CD4-positive, alpha-beta T cell treated with Interleukin-4 for 1 hour (primary cell): Measurements from ENCODE around the gene APOL5.
"Not testable (repeated sequence)": the region's sequence is repeated elsewhere in the genome, so short reads cannot be mapped to it uniquely, and the experiment has no call there.

Source experiments
- DNase-seq, 2 donors: peaks; one replicate each; pipeline ENCODE4 v3.0.0-alpha.2; 2020 to 2022

Gene APOL5, protein sequence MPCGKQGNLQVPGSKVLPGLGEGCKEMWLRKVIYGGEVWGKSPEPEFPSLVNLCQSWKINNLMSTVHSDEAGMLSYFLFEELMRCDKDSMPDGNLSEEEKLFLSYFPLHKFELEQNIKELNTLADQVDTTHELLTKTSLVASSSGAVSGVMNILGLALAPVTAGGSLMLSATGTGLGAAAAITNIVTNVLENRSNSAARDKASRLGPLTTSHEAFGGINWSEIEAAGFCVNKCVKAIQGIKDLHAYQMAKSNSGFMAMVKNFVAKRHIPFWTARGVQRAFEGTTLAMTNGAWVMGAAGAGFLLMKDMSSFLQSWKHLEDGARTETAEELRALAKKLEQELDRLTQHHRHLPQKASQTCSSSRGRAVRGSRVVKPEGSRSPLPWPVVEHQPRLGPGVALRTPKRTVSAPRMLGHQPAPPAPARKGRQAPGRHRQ

DNA sequence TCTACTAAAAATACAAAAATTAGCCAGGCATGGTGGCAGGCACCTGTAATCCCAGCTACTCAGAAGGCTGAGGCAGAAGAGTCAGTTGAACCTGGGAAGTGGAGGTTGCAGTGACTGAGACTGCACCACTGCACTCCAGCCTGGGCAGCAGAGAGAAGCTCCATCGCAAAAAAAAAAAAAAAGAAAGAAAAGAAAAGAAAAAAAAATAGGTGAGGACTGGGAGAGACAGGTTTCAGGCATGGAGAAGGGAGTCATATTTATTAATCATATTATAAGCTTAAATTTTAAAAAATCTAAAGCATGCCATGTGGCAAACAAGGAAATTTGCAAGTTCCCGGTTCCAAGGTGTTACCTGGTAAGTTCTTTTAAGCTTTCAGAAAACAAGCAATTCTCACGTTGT is at the start of gene APOL5:
Gene APOL5 (plus strand): TSS at position 301 of the 400 bp plus-strand sequence. CDS start 0 bp downstream, at position 301.
- DNase-seq = no peak

DNA sequence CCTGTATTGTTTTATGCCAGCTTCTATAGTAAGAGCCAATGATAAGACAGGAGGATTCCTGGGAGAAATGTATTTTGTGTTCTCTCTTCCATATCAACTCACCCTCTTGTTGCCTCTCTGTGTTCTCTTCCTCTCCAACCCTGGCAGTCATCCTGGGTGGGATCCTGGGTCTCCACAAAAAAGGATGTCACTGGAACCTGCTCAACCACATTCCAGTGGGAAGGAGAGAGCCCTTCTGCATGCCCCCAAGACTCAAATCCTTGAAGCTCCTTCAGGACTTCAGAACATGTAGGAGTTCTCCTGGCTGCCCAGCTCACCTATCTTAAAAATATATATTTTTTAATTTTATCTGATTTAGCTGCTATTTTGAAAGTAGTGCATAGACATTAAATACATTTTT is 43.3 kb upstream of the APOL5 start:
- DNase-seq = no peak

DNA sequence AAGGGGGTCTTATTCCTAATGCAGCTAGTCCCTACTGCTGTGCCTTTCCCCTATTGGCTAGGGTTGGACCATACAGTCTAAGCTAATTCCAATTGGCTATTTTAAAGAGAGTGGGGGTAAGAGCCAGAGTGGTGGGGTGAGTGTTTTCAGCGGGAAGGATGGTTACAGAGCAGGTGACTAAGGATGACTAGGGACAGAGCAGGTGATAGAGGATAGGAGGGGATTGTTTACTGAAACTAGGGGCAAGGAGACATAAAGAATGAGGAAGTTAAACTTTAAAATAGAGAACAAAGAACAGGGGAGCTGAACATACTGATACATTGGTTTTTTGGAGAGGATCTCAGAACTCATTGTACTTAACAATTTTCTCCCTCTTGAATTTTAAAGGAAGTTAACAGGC is 41.6 kb upstream of the APOL5 start:
- not testable (repeated sequence) for DNase-seq

DNA sequence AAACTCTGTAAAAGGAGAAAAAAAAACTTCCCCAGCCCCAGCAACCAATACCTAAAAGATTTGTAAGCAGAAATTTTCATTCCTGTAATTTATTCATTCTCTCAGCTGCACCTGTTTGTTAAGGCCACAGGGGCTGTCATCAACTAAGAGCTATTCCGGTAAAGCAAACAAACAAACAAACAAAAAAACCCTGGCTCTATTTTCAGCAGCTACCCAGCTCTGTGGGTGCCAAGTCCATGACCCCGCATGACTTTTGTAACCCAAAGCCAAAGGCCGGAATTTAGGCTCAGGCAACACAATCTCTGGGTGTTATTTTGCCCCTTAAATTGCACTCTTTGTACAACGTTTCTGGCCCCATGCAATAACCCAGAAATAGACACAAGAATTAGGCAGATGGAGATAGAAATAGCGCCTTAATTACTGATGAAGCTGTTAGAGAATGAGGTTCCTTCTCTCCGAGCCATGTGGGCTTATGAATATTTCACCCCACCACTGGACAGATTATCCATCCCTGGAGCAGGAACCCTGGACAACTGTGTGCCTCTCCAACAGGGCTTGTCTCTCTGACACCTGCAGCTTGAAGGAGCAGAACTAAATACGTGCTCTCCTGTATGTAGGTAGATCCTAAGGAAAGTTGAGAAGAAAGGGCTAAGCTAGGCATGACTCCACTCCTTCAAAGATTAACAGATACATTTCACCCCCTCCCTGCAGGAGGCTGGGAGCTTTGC is 40.0 kb upstream of the APOL5 start:
- no peak for DNase-seq

DNA sequence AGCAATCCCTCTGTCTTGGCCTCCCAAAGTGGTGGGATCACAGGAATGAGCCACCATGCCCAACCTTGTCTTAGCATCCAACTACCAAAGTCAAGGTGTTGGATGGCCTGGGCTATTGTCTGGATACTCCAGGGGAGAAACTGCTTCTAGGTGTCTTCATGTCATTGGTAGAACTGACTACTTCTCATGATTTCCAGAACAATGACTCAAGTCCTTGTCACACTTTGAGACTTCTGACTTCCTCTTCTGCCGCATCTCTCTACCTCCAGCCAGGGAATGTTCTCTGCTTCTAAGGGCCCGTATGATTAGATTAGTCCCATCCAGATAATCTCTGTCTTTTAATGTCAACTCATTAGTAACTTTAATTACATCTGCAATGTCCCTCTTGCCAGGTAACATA is 38.8 kb upstream of the APOL5 start:
- DNase-seq = no peak

DNA sequence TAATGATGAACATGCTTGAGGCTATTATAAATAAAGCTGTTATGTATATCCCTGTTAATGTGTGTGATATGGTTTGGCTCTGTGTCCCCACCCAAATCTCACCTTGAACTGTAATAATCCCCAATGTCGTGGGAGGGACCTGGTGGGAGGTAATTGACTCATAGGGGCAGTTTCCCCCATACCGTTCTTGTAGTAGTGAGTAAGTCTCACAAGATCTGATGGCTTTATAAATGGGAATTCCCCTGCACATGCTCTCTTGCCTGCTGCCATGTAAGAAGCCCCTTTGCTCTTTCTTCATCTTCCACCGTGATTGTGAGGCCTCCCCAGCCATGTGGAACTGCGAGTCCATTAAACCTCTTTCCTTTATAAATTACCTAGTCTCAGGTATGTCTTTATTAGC is 38.2 kb upstream of the APOL5 start:
- not testable (repeated sequence) for DNase-seq

DNA sequence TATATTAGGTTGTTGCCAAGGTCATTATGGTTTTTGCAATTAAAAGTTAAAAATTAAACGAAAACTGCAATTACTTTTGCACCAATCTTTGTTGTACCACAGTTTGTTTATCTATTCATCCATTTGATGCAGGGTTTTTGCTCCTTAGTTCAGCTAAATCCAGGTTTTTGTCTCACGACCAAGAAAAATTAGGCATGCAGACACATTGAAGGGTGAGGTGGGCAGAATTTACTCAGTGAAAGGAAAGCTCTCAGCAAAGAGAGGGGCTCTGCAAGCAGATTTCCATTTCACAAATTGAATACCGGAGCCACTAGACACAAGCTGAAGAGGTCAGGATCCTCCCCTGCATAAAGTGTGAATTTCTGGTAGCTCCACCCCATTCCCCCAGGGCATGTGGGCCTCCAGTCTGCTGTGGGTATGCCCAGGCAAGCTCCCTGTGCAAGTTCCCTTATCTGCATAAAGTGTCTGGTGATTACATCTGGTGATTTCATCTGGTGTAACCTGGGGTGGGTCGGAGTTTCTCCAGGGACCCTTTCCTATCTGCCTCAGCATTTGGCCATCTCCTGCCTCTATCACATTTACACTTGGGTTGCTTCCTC is 36.1 kb upstream of the APOL5 start:
- DNase-seq = no peak

DNA sequence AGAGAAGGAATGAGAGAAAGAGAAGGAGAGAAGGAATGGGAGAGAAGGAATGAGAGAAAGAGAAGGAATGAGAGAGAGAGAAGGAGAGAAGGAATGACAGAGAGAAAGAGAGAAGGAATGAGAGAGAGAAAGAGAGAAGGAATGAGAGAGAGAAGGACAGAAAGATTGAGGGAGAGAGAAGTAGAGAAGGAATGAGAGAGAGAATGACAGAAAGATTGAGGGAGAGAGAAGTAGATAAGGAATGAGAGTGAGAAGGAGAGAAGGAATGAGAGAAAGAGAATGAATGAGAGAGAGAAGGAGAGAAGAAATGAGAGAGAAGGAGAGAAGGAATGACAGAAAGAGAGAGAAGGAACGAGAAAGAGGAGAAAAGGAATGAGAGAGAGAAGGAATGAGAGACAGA is 34.1 kb upstream of the APOL5 start:
- DNase-seq = no peak

DNA sequence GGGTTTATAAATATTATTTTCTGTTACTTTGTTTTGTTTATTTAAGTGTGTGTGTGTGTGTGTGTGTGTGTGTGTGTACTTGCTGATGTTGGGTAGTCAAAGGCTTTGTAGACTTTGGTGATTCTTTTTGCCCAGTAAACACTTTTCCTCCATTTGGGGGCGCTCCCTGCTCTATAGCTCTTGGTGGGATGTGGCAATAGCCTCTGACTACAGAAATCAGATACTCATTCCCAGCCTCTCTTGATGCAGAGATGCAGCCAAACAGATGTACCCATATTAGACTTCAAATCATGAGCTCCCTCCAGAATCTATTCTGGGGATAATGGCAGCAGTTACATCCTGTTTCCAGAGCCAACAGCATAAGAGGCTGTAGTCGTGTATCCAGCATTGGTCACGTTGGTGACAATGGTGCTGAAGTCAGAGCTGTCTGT is 33.4 kb upstream of the APOL5 start:
- DNase-seq = no peak

DNA sequence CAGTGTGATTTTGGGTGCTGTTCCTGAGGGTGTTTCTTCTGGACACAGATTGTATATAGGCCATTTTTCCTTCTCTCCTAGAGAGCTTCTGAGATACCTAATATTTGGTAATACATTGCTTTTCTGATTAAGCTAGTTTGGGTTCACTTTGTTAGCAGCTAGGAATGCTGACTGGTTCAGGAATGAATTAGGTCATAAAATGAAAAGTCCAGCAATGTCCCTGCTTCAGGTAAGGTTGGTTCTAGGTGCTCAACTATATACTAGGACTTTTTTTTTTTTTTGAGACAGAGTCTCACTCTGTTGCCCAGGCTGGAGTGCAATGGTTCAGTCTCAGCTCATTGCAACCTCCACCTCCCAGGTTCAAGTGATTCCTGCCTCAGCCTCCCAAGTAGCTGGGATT is 32.9 kb upstream of the APOL5 start:
- no peak for DNase-seq

DNA sequence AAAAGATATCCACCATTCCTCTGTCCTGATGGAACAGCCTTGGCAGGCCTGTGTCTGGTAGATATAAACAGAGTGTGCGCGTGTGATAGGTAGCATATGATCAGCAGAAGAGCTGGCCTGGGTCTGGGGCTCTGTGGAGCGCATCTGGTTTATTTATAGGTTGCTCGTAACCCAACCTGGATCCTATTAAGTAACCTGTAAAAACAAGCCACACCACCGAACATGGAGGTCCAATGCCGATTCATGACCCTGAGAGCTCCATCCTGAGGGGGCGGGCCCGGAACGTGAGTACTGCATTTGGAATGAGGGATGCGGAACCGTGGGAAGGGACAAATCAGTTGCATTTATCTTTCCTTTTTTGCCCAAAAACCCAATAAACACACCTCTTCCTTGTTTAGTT is 31.9 kb upstream of the APOL5 start:
- no peak for DNase-seq

DNA sequence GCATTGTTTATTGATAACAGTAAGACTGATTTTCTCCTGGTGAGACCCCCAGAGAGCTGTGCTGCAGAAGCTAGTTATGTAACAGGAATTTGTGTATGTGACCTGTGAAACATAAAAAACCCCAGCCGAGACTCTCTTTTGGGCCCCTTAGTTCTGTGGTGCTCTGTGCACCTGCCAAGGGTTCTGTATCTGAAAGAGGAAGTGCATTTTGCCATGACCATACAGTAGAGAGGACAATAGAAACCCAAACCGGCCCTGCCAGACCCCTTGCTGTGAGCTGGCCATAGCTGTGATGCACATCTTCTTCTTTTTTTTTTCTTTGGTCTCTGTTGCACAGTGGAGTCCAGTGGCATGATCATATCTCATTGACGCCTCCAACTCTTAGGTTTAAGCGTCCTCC is 31.4 kb upstream of the APOL5 start:
- no peak for DNase-seq

DNA sequence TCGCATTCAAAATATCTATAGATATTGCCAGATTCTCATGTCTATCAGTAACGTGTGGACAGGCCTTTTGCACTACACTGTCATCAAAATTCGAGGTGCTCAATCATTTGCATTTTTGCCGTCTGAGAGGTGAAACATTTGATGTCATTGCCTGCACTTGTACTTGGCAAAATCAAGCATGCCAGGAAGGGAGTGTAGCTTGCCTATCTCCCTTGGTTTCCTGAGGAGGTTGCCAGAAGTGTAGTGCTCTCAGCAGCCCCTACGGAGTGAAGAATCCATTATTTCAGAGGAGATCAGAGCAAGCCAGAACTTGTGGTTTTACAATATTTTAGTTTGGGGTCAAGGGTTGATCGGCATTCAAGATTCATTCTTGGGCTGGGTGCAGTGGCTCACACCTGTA is 30.2 kb upstream of the APOL5 start:
- no peak for DNase-seq

DNA sequence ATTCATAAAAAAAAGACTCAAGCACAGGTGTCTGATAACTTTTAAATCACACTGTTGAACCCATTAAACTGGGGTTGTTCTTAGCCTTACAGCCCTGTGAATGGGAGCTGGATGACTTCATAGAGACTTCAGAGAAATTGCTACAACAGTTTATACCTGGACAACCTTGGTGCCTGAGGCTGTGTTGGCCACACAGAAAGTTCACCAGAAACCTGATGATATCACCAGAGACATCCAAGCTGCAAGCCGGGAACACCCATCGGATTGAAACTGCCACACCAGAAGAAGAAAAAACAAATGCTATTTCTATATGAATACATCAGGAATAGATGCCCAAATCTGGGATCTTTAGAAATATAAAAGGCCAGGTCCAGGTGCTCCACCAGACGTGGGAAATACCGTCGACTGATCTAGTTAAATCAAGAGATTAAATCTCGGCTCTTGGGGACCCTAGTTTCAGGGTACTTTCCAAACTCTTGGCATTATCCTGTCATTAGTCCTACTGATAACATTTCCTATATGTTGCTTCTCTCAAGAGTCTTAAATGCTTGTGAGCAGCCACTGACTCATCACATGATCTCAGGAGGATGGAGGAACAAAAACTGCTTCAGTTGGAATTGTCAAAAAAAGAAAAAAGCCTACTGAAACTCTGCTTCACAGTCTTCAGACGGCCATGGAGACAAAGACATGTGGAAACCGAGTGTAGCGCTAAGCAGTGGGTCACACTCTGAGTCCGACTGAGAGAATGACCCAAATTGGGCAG is 28.6 kb upstream of the APOL5 start:
- DNase-seq = no peak

DNA sequence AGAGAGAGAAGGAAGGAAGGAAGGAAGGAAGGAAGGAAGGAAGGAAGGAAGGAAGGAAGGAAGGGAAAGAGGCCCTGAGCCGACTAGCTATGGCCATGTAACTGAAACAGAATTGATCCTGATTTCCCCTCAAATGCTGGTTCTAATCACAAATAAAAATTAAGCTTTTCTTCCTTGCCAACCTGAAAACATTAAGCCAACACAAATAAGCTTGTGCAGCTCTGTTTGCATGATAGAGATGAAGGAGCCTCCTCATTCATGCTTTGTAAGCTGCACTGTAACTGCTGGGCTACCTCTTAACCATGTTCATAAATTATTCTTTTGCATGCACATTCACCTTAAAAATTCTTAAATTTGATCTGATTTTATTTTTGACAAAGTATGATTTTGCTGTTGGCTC is 27.7 kb upstream of the APOL5 start:
- no peak for DNase-seq

DNA sequence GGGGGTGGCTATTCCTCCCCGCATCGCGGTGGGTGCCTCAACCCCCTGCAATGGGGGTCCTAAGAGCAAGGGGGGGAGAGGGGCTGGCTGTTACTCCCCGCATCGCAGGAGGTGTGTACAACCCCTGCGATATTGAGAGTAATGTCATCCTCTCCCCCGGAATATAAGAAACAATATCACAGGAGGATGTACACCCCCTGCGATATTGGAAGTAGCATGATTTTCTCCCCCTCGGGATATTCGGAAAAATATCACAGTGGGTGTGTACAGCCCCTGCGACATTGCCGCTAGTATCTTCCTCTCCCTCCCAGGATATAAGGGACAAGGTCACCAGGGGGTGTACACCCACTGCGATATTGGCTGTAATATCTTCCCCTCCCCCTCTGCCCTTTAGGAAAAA is 22.5 kb upstream of the APOL5 start:
- no peak for DNase-seq

DNA sequence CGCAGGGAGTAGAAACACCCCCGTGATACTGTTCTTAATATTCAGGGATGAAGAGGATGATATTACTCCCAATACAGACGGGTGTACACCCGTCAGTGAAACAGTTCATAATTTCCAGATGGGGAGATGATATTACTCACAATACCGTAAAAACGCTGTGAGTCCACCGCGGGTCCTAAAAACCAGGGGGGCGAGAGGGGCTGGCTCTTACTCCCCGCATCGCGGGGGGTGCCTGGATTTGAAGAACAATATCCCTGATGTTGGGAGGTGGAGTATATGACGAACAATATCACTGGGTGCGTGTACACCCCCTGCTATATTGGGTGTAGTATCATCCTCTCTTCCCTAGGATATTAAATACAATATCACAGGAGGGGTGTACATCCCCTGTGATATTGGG is 20.5 kb upstream of the APOL5 start:
- DNase-seq = peak in 1 of 2 donors; percentile 4

DNA sequence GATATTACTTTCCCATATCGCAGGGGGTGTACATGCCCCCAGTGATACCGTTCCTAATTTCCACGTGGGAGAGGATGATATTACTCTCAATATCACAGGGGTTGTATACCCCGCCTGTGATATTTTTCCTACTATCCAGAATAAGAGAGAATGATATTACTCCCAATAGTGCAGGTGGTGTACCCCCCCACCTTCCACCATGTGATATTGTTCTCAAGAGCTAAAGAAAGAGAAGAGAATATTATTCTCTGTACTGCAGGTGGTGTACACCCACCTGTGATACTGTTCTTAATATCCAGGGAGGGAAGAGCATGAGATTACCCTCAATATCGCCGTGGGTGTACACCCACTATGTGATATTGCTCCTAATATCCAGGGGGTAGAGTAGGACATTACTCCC is 17.8 kb upstream of the APOL5 start:
- DNase-seq = not testable (repeated sequence)

DNA sequence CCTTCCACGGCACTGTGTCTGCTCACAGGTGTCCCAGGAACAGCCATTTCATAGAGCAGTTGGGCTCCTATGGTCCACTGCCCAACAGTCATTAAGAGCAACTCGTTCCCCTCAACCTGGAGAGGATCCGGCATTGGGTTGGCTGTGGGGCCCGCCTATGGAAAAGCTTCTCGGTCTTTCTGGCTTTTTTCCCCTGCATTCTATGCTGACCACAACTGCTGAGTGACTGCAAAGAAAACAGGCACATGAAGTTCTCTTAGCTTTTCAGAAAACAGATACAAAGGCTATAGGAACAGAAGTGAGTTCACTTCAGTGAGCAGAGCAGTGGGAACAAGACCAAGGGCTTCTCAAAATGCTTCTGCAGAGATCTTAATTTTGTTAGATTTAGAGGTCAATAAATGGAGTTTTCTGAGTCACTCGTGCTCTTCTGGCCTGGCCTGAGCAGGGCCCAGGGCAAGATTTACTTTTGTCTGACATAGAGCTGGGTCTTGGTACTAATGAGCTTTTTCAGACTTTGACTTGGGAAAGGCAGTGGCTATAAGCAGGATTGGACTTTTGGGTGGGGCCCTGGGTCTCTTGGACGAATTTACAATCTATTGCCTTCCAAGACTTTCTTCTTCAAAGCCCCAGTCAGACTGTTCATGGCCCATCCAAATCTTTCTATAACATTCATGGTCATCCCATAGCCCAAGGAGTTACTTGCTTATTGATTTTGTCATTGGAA is 13.6 kb upstream of the APOL5 start:
- DNase-seq = no peak

DNA sequence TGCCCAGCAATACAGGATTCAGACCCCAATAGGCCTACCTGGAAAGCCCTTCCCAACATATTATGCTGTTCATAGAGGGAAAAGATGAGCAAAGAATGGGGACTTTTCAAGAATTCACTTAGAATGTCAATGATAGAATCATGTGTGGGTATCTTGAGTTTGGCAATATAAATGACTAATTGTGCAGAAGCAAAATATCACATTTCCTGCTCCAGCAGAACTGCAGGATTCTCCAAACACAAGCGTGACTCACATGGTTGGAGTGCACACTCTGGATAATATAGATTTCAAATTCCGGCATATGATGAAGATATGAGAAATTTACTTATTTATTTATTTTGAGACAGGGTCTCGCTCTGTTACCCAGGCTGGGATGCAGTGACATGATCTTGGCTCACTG is 12.5 kb upstream of the APOL5 start:
- DNase-seq = no peak

DNA sequence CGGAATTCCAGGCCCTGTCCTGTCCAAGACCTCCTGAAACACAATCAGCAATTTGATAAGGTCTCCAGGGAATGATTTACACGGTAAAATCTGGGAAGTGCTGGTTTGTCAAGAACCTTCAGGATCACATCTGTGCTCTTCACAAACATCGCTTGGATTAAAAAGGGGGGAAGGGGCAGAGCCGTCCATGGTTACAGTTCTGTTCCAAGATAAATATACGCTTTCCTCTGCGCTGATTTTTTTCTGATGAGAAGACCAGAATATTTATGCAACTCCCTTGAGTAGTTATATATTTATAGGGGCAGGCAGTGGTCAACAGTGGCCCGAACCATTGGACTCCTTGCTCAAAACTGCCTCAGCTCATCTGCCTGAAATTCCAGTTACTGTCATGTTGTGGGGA is 9.2 kb upstream of the APOL5 start:
- no peak for DNase-seq

DNA sequence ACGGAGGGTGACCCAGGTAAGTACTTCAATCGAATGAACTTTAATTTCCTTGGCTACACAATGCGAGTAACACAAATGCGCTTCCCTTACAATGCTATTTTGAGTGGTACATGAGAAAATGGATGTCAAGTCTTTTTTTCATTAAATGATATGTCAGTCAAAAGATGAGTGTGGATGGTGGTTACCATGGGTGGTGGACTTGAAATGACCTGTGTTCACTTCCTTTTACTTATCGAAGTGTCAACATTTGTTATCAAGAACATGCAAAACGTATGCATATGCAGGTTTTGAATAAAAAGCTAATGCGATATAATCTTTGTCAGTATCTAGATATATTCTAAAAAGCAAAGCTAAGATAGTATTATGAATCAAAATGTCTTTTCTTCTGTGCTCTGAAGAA is 8.8 kb upstream of the APOL5 start:
- no peak for DNase-seq

DNA sequence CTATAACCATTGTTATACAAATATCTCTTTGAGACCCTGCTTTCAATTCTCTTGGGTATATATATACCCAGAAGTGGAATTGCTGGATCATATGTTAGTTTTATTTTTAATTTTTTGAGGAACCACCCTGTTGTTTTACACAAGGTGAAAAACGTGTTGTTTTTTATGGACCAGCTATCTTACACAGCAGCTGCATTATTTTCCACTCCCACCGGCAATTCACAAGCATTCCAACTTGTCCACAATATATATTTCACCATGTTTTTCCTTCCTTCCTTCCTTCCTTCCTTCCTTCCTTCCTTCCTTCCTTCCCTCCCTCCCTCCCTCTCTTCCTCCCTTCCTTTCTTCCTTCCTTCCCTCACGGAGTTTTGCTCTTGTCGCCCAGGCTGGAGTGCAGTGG is 6.3 kb upstream of the APOL5 start:
- no peak for DNase-seq
